GM23338 (cell line): ENCODE results near the gene ABHD17B.

Experiments used
- EZH2 ChIP-seq: fragments of 200-600 bp; sonication (generic); IDR thresholded peaks from one replicate; pipeline ENCODE4 v1.8.0; 2017; ENCODE audit warnings: antibody characterized with exemption, mild to moderate bottlenecking, low read depth; ENCODE audit not compliant: unreplicated experiment
- NANOG ChIP-seq: IDR thresholded peaks from 2 replicates; pipeline ENCODE4 v1.6.1; 2016; ENCODE audit warnings: antibody characterized with exemption, borderline replicate concordance
- TF ChIP-seq, protein P1 (sequence below), 2 experiments: fragments of 200-600 bp in 1 of 2; sonication (generic) in 1 of 2; conservative IDR thresholded peaks; 2 replicates each; pipeline versions ENCODE4 v1.5.1 to v1.6.1; 2016 to 2017; ENCODE audit warnings: antibody characterized with exemption in 2 of 2, low read depth in 2 of 2, mild to moderate bottlenecking in 2 of 2, moderate library complexity in 1 of 2
- TF ChIP-seq, protein P2 (sequence below): IDR thresholded peaks from one replicate; pipeline ENCODE4 v1.6.1; 2018; ENCODE audit warnings: antibody characterized with exemption; ENCODE audit not compliant: unreplicated experiment

DNA sequence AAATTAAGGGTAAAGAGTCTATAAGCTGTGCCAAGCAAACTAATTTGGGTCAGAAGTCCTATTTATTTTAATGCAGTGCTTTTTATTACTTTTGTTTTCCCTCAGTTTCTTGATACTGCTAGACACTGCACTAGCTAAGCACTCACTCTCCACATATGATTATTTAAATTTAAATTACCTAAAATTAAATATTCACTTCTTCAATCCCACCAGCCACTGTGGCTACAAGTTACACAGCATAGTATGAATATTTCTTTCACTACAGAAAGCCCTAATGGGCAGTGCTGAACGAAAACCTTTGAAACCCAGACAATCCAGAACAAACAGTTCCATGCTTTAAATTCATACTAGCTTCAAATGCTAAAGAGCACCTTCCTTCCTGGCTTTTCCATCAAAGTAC lies 23.6 kb downstream of the ABHD17B start:
- TF ChIP-seq, protein P1, sequence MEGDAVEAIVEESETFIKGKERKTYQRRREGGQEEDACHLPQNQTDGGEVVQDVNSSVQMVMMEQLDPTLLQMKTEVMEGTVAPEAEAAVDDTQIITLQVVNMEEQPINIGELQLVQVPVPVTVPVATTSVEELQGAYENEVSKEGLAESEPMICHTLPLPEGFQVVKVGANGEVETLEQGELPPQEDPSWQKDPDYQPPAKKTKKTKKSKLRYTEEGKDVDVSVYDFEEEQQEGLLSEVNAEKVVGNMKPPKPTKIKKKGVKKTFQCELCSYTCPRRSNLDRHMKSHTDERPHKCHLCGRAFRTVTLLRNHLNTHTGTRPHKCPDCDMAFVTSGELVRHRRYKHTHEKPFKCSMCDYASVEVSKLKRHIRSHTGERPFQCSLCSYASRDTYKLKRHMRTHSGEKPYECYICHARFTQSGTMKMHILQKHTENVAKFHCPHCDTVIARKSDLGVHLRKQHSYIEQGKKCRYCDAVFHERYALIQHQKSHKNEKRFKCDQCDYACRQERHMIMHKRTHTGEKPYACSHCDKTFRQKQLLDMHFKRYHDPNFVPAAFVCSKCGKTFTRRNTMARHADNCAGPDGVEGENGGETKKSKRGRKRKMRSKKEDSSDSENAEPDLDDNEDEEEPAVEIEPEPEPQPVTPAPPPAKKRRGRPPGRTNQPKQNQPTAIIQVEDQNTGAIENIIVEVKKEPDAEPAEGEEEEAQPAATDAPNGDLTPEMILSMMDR (conservative IDR thresholded peaks at IDR 0.05; ENCODE audit: low read depth in 2 of 2) = no peak
- TF ChIP-seq EZH2 (no peak), NANOG (no peak)
- TF ChIP-seq, protein P2, sequence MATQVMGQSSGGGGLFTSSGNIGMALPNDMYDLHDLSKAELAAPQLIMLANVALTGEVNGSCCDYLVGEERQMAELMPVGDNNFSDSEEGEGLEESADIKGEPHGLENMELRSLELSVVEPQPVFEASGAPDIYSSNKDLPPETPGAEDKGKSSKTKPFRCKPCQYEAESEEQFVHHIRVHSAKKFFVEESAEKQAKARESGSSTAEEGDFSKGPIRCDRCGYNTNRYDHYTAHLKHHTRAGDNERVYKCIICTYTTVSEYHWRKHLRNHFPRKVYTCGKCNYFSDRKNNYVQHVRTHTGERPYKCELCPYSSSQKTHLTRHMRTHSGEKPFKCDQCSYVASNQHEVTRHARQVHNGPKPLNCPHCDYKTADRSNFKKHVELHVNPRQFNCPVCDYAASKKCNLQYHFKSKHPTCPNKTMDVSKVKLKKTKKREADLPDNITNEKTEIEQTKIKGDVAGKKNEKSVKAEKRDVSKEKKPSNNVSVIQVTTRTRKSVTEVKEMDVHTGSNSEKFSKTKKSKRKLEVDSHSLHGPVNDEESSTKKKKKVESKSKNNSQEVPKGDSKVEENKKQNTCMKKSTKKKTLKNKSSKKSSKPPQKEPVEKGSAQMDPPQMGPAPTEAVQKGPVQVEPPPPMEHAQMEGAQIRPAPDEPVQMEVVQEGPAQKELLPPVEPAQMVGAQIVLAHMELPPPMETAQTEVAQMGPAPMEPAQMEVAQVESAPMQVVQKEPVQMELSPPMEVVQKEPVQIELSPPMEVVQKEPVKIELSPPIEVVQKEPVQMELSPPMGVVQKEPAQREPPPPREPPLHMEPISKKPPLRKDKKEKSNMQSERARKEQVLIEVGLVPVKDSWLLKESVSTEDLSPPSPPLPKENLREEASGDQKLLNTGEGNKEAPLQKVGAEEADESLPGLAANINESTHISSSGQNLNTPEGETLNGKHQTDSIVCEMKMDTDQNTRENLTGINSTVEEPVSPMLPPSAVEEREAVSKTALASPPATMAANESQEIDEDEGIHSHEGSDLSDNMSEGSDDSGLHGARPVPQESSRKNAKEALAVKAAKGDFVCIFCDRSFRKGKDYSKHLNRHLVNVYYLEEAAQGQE = no peak
